HepG2 (cell line): ENCODE data around the gene CSK. TPM values are rescaled to one million over a fixed set of nuclear protein-coding genes. Genes with fewer than 3 reads are reported as not detected.

Experiments
- ATAC-seq: fragments of 200-7000 bp; cut with Tn5 transposase; 3 replicates; pipeline ENCODE4 v1.9.1; 2020; ENCODE audit warnings: mild to moderate bottlenecking, moderate library complexity
- BruUV-seq: library from RNA; stranded (reverse); fragments of 400-500 nt; replicated peaks from 2 replicates; lab custom pipeline; 2021; lab: Mats Ljungman, UMichigan
- CTCF ChIA-PET: fragments of 300-600 bp; formaldehyde crosslinking; extraction: SDS; loops from one replicate; lab custom pipeline; 2021; ENCODE audit warnings: low total read pairs, inconsistent platforms, low intra/inter-chr PET ratio; lab: Yijun Ruan, JAX
- POLR2A ChIA-PET: fragments of 350-600 bp; sonication (Branson Sonifier 250); formaldehyde crosslinking; loops from one replicate; lab custom pipeline; 2020; ENCODE audit warnings: antibody characterized with exemption, inconsistent platforms; lab: Yijun Ruan, JAX
- DNase-seq: peaks from one replicate; pipeline ENCODE4 v3.0.0-alpha.2; 2015; ENCODE audit warnings: low spot score
- FAIRE-seq: peaks from 3 replicates; lab custom pipeline; 2011; peaks lifted over from hg19 to GRCh38; lab: Jason Lieb, UNC
- H2AFZ ChIP-seq: one replicate; pipeline ENCODE4 v1.6.1; 2011; ENCODE audit warnings: low read length, inconsistent platforms
- H3K27ac ChIP-seq: fragments of 300-600 bp; 3 replicates; pipeline ENCODE4 v1.8.0; 2011; ENCODE audit warnings: mixed run types, mild to moderate bottlenecking, mixed read lengths, low read length, inconsistent platforms; ENCODE audit not compliant: insufficient read depth; ENCODE audit errors: extremely low read length
- H3K27me3 ChIP-seq, 2 experiments: fragments of 200-600 bp in 1 of 2; 2 replicates in 1 of 2; 3 replicates in 1 of 2; pipeline versions ENCODE4 v1.6.0 to v1.8.0; 2011; ENCODE audit warnings: low read length in 2 of 2, mild to moderate bottlenecking in 2 of 2, moderate library complexity in 2 of 2, inconsistent platforms in 1 of 2; ENCODE audit not compliant: insufficient read depth in 2 of 2, control insufficient read depth in 1 of 2
- H3K36me3 ChIP-seq, 2 experiments: fragments of 200-600 bp in 1 of 2; replicated peaks in 1 of 2; 2 replicates in 1 of 2; 3 replicates in 1 of 2; pipeline versions ENCODE4 v1.5.1 to v1.8.0; 2011; ENCODE audit warnings: low read length in 2 of 2, inconsistent platforms in 1 of 2; ENCODE audit not compliant: insufficient read depth in 2 of 2, control insufficient read depth in 1 of 2
- H3K4me1 ChIP-seq: 2 replicates; pipeline ENCODE4 v1.5.1; 2012; ENCODE audit warnings: low read length, inconsistent platforms; ENCODE audit not compliant: insufficient read depth
- H3K4me2 ChIP-seq: 2 replicates; pipeline ENCODE4 v1.6.0; 2011; ENCODE audit warnings: low read depth, low read length, inconsistent platforms
- H3K4me3 ChIP-seq, 3 experiments: fragments of 200-600 bp in 1 of 3; sonication (generic), shearing (Covaris generic) in 1 of 3; replicated peaks in 1 of 3; 2 replicates each; pipeline ENCODE4 v1.5.1; 2011 to 2016; ENCODE audit warnings: low read length in 3 of 3, inconsistent platforms in 2 of 3, low read depth in 2 of 3, mild to moderate bottlenecking in 2 of 3, control low read depth in 1 of 3, mixed read lengths in 1 of 3; ENCODE audit not compliant: insufficient read depth in 1 of 3
- H3K79me2 ChIP-seq: one replicate; pipeline ENCODE4 v1.6.1; 2011; ENCODE audit warnings: low read length, inconsistent platforms; ENCODE audit not compliant: insufficient read depth
- H3K9ac ChIP-seq: 2 replicates; pipeline ENCODE4 v1.6.0; 2011; ENCODE audit warnings: mild to moderate bottlenecking, low read depth, low read length, inconsistent platforms; ENCODE audit not compliant: insufficient read depth
- H3K9me3 ChIP-seq: 2 replicates; pipeline ENCODE4 v1.5.1; 2012; ENCODE audit warnings: mild to moderate bottlenecking, low read length
- H4K20me1 ChIP-seq: 2 replicates; pipeline ENCODE4 v1.6.0; 2011; ENCODE audit warnings: inconsistent platforms, mild to moderate bottlenecking, low read length, moderate library complexity; ENCODE audit not compliant: insufficient read depth
- CBX1 ChIP-seq: IDR thresholded peaks from one replicate; pipeline ENCODE4 v1.6.1; 2016; ENCODE audit warnings: antibody characterized with exemption, low read depth
- CHD2 ChIP-seq: IDR thresholded peaks from 2 replicates; pipeline ENCODE4 v1.6.1; 2011; ENCODE audit warnings: low read depth, low read length, improper control_type of control experiment
- EED ChIP-seq: sonication (generic); formaldehyde crosslinking; IDR thresholded peaks from 2 replicates; pipeline ENCODE4 v1.5.0; 2020; ENCODE audit warnings: mild to moderate bottlenecking, missing genetic modification reagents
- EHMT2 ChIP-seq: fragments of 200-600 bp; sonication (generic); IDR thresholded peaks from 2 replicates; pipeline ENCODE4 v1.7.0; 2017; ENCODE audit warnings: antibody characterized with exemption, low read depth, low read length, borderline replicate concordance
- KMT2B ChIP-seq: IDR thresholded peaks from 2 replicates; pipeline ENCODE4 v1.6.1; 2016; ENCODE audit warnings: missing genetic modification reagents, missing compliant biosample characterization
- MAFF ChIP-seq: IDR thresholded peaks from 2 replicates; pipeline ENCODE4 v1.6.1; 2011; ENCODE audit warnings: low read depth, low read length, improper control_type of control experiment
- NFIB ChIP-seq: sonication (generic); formaldehyde crosslinking; IDR thresholded peaks from 2 replicates; pipeline ENCODE4 v1.9.0; 2021; ENCODE audit warnings: missing genetic modification reagents, mild to moderate bottlenecking, borderline replicate concordance
- RCOR2 ChIP-seq: IDR thresholded peaks from 2 replicates; pipeline ENCODE4 v1.6.1; 2016; ENCODE audit warnings: missing biosample characterization, missing genetic modification reagents
- SOX13 ChIP-seq, 3 experiments: fragments of 450-650 bp in 1 of 3; sonication (generic) in 1 of 3; formaldehyde crosslinking in 1 of 3; IDR thresholded peaks in 2 of 3; conservative IDR thresholded peaks in 1 of 3; 2 replicates each; pipeline versions ENCODE4 v1.5.0 to v1.6.1; 2016 to 2020; ENCODE audit warnings: antibody characterized with exemption in 1 of 3, mild to moderate bottlenecking in 1 of 3, missing compliant biosample characterization in 1 of 3, missing genetic modification reagents in 1 of 3, moderate library complexity in 1 of 3
- TCF12 ChIP-seq, 2 experiments: fragments of 450-650 bp in 1 of 2; sonication (generic) in 1 of 2; formaldehyde crosslinking in 1 of 2; IDR thresholded peaks; 2 replicates each; pipeline versions ENCODE4 v1.6.1 to v1.8.0; 2017 to 2022; ENCODE audit warnings: antibody characterized with exemption in 1 of 2, mild to moderate bottlenecking in 1 of 2, missing genetic modification reagents in 1 of 2, moderate library complexity in 1 of 2
- YEATS2 ChIP-seq: sonication (generic); formaldehyde crosslinking; IDR thresholded peaks from 2 replicates; pipeline ENCODE4 v1.4.0; 2020; ENCODE audit warnings: missing genetic modification reagents, borderline replicate concordance
- ZNF232 ChIP-seq: sonication (generic); formaldehyde crosslinking; IDR thresholded peaks from 2 replicates; pipeline ENCODE4 v1.4.0; 2020; ENCODE audit warnings: missing genetic modification reagents, borderline replicate concordance
- ZNF276 ChIP-seq: sonication (generic); formaldehyde crosslinking; IDR thresholded peaks from 2 replicates; pipeline ENCODE4 v1.4.0; 2020; ENCODE audit warnings: mild to moderate bottlenecking, low read depth, missing genetic modification reagents
- ZNF547 ChIP-seq: sonication (generic); formaldehyde crosslinking; IDR thresholded peaks from 2 replicates; pipeline ENCODE4 v1.5.1; 2020; ENCODE audit warnings: mild to moderate bottlenecking, missing genetic modification reagents
- ZNF687 ChIP-seq: sonication (generic); formaldehyde crosslinking; IDR thresholded peaks from 2 replicates; pipeline ENCODE4 v1.5.1; 2020; ENCODE audit warnings: mild to moderate bottlenecking, missing genetic modification reagents, moderate library complexity
- WGBS: methylation state at CpG from one replicate; pipeline ENCODE4 v1.1.6; 2017; ENCODE audit warnings: low lambda C conversion rate; 5-methylcytosine and 5-hydroxymethylcytosine counted together
- in situ Hi-C: cut with HindIII; loops from 2 replicates; pipeline ENCODE4 v1.10.0; 2017; ENCODE audit warnings: low pct_unique_long_range_greater_than_20kb; ENCODE audit not compliant: extremely low pct_ligation_motif_present
- intact Hi-C: fragments of 100-400 bp; cut with micrococcal nuclease; formaldehyde crosslinking; loops from one replicate; pipeline ENCODE4 v1.10.0; 2022; ENCODE audit not compliant: unreplicated experiment
- polyA plus RNA-seq, 8 experiments: library from polyadenylated mRNA; depleted of rRNA in 3 of 8; stranded (reverse) in 7 of 8; unstranded in 1 of 8; fragments of >200 nt; fragmentation: Illumina TruSeq in 4 of 8; extraction: Trizol in 4 of 8; gene quantifications; 2 replicates each; pipeline versions ENCODE4 v1.2.1 to v1.2.3, GENCODE V29; 2011 to 2016; ENCODE audit warnings: low read depth in 4 of 8, missing spikeins in 1 of 8, mixed read lengths in 1 of 8; ENCODE audit not compliant: insufficient read depth in 1 of 8
- total RNA-seq, 5 experiments: library from RNA; depleted of rRNA; stranded (reverse); fragments of >200 nt; fragmentation: Illumina TruSeq; extraction: Trizol; gene quantifications; 2 replicates each; pipeline ENCODE4 v1.2.3, GENCODE V29; 2016; ENCODE audit warnings: low read depth in 1 of 5
- TF ChIP-seq, protein P1 (sequence below): sonication (generic); formaldehyde crosslinking; IDR thresholded peaks from 2 replicates; pipeline ENCODE4 v1.8.0; 2023; ENCODE audit warnings: mild to moderate bottlenecking, missing genetic modification reagents

Gene CSK
- total and polyA plus RNA-seq, 2 of the 13 experiments (the other 11 are each of a cell fraction or from before 2014, with no cell fraction given), result 12.5 to 21.3 TPM

GRCh38 chr15:74826364-74826819 is 44.5 kb downstream of the CSK start, which contains the start of gene CPLX3:
Gene CPLX3 (plus strand): TSS chr15:74826627. CDS start chr15:74826704, 77 bp downstream.
- no peak within 1 kb of the TSS for H2AFZ ChIP-seq
- H3K9ac ChIP-seq, result no peak within 1 kb of the TSS
- no peaks in the 10 kb centered on the region for H3K36me3 ChIP-seq
- ATAC-seq, result peak; percentile 36; the same call in 2 of the 3 replicates
- WGBS, result 22% methylated on average over 21 of the region's 44 CpGs
- no peaks in the 10 kb centered on the region; the same call in 1 of the 2 replicates for H4K20me1 ChIP-seq
- H3K4me3 ChIP-seq, result peak within 1 kb of the TSS in 1 of 3 experiments; percentile 16; a peak in 1 of 6 replicates
- H3K4me2 ChIP-seq, result no peak within 1 kb of the TSS
- in situ Hi-C loops (no loop called here), intact Hi-C loops (no loop called here)
- BruUV-seq, result no TSS peak
- no peak within 1 kb of the TSS for H3K27ac ChIP-seq
- H3K79me2 ChIP-seq, result no peaks in the 10 kb centered on the region
- ChIA-PET CTCF (no interaction called here), POLR2A (no interaction called here)
- no peak for DNase-seq
- no peak for FAIRE-seq
- peaks cover 5 to 62% of the 10 kb centered on the region in 2 experiments; a peak in 4 of 5 replicates for H3K27me3 ChIP-seq
- H3K4me1 ChIP-seq, result peaks cover 2% of the 10 kb centered on the region
- no peaks in the 10 kb centered on the region for H3K9me3 ChIP-seq
- TF ChIP-seq NFIB (CRISPR knock-in tag) (no peak), ZNF232 (no peak), SOX13 (IDR thresholded peaks at IDR 0.05) (no peak), SOX13 (CRISPR knock-in tag; conservative IDR thresholded peaks at IDR 0.05 in 1 of 2, IDR thresholded peaks at IDR 0.05 in 1 of 2) (no peak), ZNF547 (CRISPR knock-in tag) (no peak), TCF12 (IDR thresholded peaks at IDR 0.05) (no peak), TCF12 (CRISPR knock-in tag; IDR thresholded peaks at IDR 0.05) (no peak), YEATS2 (no peak), KMT2B (CRISPR knock-in tag) (no peak), MAFF (no peak), RCOR2 (CRISPR knock-in tag) (no peak), CBX1 (no peak), ZNF276 (no peak), ZNF687 (peak; percentile 21; the same call in 1 of the 2 replicates), CHD2 (no peak), EHMT2 (peak; percentile 59; the same call in 1 of the 2 replicates), EED (no peak)
- TF ChIP-seq, protein P1, sequence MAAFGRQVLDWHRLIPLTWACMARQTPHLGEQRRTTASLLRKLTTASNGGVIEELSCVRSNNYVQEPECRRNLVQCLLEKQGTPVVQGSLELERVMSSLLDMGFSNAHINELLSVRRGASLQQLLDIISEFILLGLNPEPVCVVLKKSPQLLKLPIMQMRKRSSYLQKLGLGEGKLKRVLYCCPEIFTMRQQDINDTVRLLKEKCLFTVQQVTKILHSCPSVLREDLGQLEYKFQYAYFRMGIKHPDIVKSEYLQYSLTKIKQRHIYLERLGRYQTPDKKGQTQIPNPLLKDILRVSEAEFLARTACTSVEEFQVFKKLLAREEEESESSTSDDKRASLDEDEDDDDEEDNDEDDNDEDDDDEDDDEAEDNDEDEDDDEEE (CRISPR knock-in tag), result no peak
